Mucosa of descending colon (tissue), 3 donors: Measurements from ENCODE around the gene MME. TPM values are rescaled to one million over a fixed set of nuclear protein-coding genes. Genes with fewer than 3 reads are reported as not detected.

Source experiments
- ATAC-seq: fragments of 200-7000 bp; cut with Tn5 transposase; one replicate; pipeline ENCODE4 v1.9.1; 2020; ENCODE audit warnings: mild to moderate bottlenecking, moderate library complexity
- DNase-seq, 3 donors: peaks; one replicate each; pipeline ENCODE4 v3.0.0-alpha.2; 2020
- H3K36me3 ChIP-seq: fragments of 200-600 bp; one replicate; pipeline ENCODE4 v1.8.0; 2021; ENCODE audit warnings: low read depth, mild to moderate bottlenecking
- H3K4me1 ChIP-seq: fragments of 200-600 bp; one replicate; pipeline ENCODE4 v1.8.0; 2021; ENCODE audit warnings: low read depth, mild to moderate bottlenecking
- H3K4me3 ChIP-seq: fragments of 200-600 bp; one replicate; pipeline ENCODE4 v1.8.0; 2021; ENCODE audit warnings: mild to moderate bottlenecking
- H3K9me3 ChIP-seq: fragments of 200-600 bp; one replicate; pipeline ENCODE4 v1.8.0; 2021; ENCODE audit warnings: mild to moderate bottlenecking
- CTCF ChIP-seq: fragments of 200-600 bp; IDR thresholded peaks from one replicate; pipeline ENCODE4 v1.8.0; 2022; ENCODE audit warnings: antibody characterized with exemption, mild to moderate bottlenecking
- intact Hi-C, 2 donors: fragments of 100-400 bp; cut with DNase I in 1 of 2; cut with micrococcal nuclease in 1 of 2; formaldehyde crosslinking; loops; one replicate each; pipeline versions ENCODE4 v1.11.0 to v1.11.1; 2022; cut with DNase I, micrococcal nuclease
- total RNA-seq, 3 donors: library from RNA; stranded (reverse); fragmentation: NEBNext Ultra II Directional in 2 of 3; extraction: Animal tissue kit (Norgen Biotek cat#: 25700) in 2 of 3; gene quantifications; one replicate each; pipeline versions ENCODE4 v1.2.1 to v1.2.4, GENCODE V29; 2021 to 2023
- donor health status: DM: no; HTN: no; CAD: no; lungs with moderate emphysema.
- donor health status: DM: no; HTN: no; CAD: no.
- donor health status: DM: no; HTN: yes; CAD: no.

The MME gene
- total RNA-seq, 3 donors from 2014 or later = 1.4 to 1.9 (median 1.6) TPM

- no peak for ATAC-seq
- intact Hi-C loops = no loop called here
Observed at GRCh38 chr3:155185631-155186071, 105.5 kb downstream of the MME start.

GRCh38 chr3:155188031-155188430 lies 107.9 kb downstream of the MME start:
- DNase-seq (no peak), ATAC-seq (no peak)
- Histone ChIP-seq H3K9me3 (no peaks in the 10 kb centered on the region), H3K4me1 (no peaks in the 10 kb centered on the region), H3K36me3 (no peaks in the 10 kb centered on the region), H3K4me3 (no peak overlapping the region)
- TF ChIP-seq CTCF = no peak
- intact Hi-C loops = no loop called here

More at GRCh38 chr3:155185631-155186071, 105.5 kb downstream of the MME start:
- DNase-seq = no peak
- no peak for TF ChIP-seq CTCF
- H3K4me1 ChIP-seq = no peaks in the 10 kb centered on the region
- H3K36me3 ChIP-seq = no peaks in the 10 kb centered on the region
- H3K4me3 ChIP-seq = no peak overlapping the region
- H3K9me3 ChIP-seq = no peaks in the 10 kb centered on the region

- intact Hi-C loops = no loop called here
- no peak for TF ChIP-seq CTCF
- Histone ChIP-seq H3K4me1 (no peaks in the 10 kb centered on the region), H3K4me3 (no peak overlapping the region), H3K36me3 (no peaks in the 10 kb centered on the region), H3K9me3 (no peaks in the 10 kb centered on the region)
- no peak for ATAC-seq
- DNase-seq = no peak
Observed at GRCh38 chr3:155189478-155189877, 109.4 kb downstream of the MME start.

GRCh38 chr3:155190691-155191090 lies 110.6 kb downstream of the MME start:
- H3K4me3 ChIP-seq = no peak overlapping the region
- no peak for TF ChIP-seq CTCF
- intact Hi-C loops = no loop called here
- no peaks in the 10 kb centered on the region for H3K9me3 ChIP-seq
- H3K36me3 ChIP-seq = no peaks in the 10 kb centered on the region
- no peaks in the 10 kb centered on the region for H3K4me1 ChIP-seq
- ATAC-seq = no peak
- DNase-seq = no peak

GRCh38 chr3:155192957-155193746 lies 113.0 kb downstream of the MME start:
- TF ChIP-seq CTCF = no peak
- intact Hi-C loops = no loop called here
- ATAC-seq = no peak

More at GRCh38 chr3:155192957-155193746, 113.0 kb downstream of the MME start:
- Histone ChIP-seq H3K9me3 (no peaks in the 10 kb centered on the region), H3K4me3 (no peak overlapping the region), H3K36me3 (no peaks in the 10 kb centered on the region), H3K4me1 (no peaks in the 10 kb centered on the region)
- no peak for DNase-seq
